GM23338 (cell line): Measurements from ENCODE around the gene MYO1E.

ENCODE experiments used
- CREB1 ChIP-seq: fragments of 250-450 bp; sonication (Bioruptor Pico); IDR thresholded peaks from 2 replicates; pipeline ENCODE4 v1.5.0; 2020; ENCODE audit warnings: low read depth, mild to moderate bottlenecking, moderate library complexity
- EZH2 ChIP-seq: fragments of 200-600 bp; sonication (generic); IDR thresholded peaks from one replicate; pipeline ENCODE4 v1.8.0; 2017; ENCODE audit warnings: antibody characterized with exemption, mild to moderate bottlenecking, low read depth; ENCODE audit not compliant: unreplicated experiment
- EZH2phosphoT487 ChIP-seq: fragments of 200-600 bp; sonication (generic); IDR thresholded peaks from one replicate; pipeline ENCODE4 v1.8.1; 2018; ENCODE audit warnings: antibody characterized with exemption; ENCODE audit not compliant: unreplicated experiment
- JUNB ChIP-seq: IDR thresholded peaks from one replicate; pipeline ENCODE4 v1.6.1; 2016; ENCODE audit warnings: antibody characterized with exemption; ENCODE audit not compliant: unreplicated experiment
- NANOG ChIP-seq: IDR thresholded peaks from 2 replicates; pipeline ENCODE4 v1.6.1; 2016; ENCODE audit warnings: antibody characterized with exemption, borderline replicate concordance
- POLR2AphosphoS5 ChIP-seq: IDR thresholded peaks from 2 replicates; pipeline ENCODE4 v1.6.1; 2016; ENCODE audit warnings: antibody characterized with exemption, low read depth
- STAT1 ChIP-seq: IDR thresholded peaks from one replicate; pipeline ENCODE4 v1.6.1; 2016; ENCODE audit warnings: antibody characterized with exemption; ENCODE audit not compliant: unreplicated experiment
- ZNF331 ChIP-seq: fragments of 250-450 bp; sonication (Bioruptor Pico); IDR thresholded peaks from 2 replicates; pipeline ENCODE4 v1.5.0; 2020; ENCODE audit warnings: low read depth, mild to moderate bottlenecking, moderate library complexity
- TF ChIP-seq, protein P1 (sequence below), 2 experiments: fragments of 200-600 bp in 1 of 2; sonication (generic) in 1 of 2; conservative IDR thresholded peaks; 2 replicates each; pipeline versions ENCODE4 v1.5.1 to v1.6.1; 2016 to 2017; ENCODE audit warnings: antibody characterized with exemption in 2 of 2, low read depth in 2 of 2, mild to moderate bottlenecking in 2 of 2, moderate library complexity in 1 of 2
- TF ChIP-seq, protein P2 (sequence below): IDR thresholded peaks from one replicate; pipeline ENCODE4 v1.6.1; 2018; ENCODE audit warnings: antibody characterized with exemption; ENCODE audit not compliant: unreplicated experiment
- TF ChIP-seq, protein P3 (sequence below): IDR thresholded peaks from 2 replicates; pipeline ENCODE4 v1.6.1; 2016; ENCODE audit warnings: antibody characterized with exemption

DNA sequence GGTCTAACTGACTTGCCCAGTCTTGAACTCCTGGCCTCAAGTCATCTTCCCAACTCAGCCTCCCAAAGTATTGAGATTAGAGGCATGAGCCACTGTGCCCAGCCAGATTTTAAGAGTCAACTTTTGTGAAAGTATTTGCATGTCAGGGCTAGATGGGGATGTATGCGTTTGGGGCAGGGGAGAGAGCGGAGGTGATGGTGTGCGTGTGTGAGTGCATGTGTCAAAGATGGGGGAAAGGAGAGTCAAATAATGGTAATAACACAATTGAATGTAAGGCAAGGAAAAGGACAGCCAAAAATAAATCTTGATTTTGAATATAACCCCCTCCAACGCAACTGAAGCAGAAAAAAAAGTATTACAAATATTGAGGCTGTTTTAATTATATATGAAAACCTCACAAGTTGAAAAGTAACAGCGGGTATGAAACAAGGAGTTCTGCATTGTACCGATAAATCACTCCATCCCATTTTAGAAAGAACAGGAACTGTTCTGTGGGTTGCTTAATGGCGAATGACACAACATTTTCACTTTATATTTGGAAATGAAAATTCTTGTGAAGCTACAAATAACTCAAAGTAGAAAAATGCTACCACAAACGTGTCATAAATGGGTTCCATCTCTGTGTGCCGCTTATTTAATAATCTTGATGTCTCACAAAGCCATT is 195.9 kb downstream of the MYO1E start:
- TF ChIP-seq, protein P1, sequence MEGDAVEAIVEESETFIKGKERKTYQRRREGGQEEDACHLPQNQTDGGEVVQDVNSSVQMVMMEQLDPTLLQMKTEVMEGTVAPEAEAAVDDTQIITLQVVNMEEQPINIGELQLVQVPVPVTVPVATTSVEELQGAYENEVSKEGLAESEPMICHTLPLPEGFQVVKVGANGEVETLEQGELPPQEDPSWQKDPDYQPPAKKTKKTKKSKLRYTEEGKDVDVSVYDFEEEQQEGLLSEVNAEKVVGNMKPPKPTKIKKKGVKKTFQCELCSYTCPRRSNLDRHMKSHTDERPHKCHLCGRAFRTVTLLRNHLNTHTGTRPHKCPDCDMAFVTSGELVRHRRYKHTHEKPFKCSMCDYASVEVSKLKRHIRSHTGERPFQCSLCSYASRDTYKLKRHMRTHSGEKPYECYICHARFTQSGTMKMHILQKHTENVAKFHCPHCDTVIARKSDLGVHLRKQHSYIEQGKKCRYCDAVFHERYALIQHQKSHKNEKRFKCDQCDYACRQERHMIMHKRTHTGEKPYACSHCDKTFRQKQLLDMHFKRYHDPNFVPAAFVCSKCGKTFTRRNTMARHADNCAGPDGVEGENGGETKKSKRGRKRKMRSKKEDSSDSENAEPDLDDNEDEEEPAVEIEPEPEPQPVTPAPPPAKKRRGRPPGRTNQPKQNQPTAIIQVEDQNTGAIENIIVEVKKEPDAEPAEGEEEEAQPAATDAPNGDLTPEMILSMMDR (conservative IDR thresholded peaks at IDR 0.05; ENCODE audit: low read depth in 2 of 2) = no peak
- TF ChIP-seq POLR2AphosphoS5 (no peak), JUNB (no peak), EZH2phosphoT487 (no peak), EZH2 (no peak), NANOG (no peak), CREB1 (CRISPR knock-in tag) (no peak), STAT1 (no peak), ZNF331 (no peak)
- TF ChIP-seq, protein P2, sequence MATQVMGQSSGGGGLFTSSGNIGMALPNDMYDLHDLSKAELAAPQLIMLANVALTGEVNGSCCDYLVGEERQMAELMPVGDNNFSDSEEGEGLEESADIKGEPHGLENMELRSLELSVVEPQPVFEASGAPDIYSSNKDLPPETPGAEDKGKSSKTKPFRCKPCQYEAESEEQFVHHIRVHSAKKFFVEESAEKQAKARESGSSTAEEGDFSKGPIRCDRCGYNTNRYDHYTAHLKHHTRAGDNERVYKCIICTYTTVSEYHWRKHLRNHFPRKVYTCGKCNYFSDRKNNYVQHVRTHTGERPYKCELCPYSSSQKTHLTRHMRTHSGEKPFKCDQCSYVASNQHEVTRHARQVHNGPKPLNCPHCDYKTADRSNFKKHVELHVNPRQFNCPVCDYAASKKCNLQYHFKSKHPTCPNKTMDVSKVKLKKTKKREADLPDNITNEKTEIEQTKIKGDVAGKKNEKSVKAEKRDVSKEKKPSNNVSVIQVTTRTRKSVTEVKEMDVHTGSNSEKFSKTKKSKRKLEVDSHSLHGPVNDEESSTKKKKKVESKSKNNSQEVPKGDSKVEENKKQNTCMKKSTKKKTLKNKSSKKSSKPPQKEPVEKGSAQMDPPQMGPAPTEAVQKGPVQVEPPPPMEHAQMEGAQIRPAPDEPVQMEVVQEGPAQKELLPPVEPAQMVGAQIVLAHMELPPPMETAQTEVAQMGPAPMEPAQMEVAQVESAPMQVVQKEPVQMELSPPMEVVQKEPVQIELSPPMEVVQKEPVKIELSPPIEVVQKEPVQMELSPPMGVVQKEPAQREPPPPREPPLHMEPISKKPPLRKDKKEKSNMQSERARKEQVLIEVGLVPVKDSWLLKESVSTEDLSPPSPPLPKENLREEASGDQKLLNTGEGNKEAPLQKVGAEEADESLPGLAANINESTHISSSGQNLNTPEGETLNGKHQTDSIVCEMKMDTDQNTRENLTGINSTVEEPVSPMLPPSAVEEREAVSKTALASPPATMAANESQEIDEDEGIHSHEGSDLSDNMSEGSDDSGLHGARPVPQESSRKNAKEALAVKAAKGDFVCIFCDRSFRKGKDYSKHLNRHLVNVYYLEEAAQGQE = no peak
- TF ChIP-seq, protein P3, sequence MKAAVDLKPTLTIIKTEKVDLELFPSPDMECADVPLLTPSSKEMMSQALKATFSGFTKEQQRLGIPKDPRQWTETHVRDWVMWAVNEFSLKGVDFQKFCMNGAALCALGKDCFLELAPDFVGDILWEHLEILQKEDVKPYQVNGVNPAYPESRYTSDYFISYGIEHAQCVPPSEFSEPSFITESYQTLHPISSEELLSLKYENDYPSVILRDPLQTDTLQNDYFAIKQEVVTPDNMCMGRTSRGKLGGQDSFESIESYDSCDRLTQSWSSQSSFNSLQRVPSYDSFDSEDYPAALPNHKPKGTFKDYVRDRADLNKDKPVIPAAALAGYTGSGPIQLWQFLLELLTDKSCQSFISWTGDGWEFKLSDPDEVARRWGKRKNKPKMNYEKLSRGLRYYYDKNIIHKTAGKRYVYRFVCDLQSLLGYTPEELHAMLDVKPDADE = no peak
